Measurements from ENCODE around the gene LHFPL6.

LHFPL6 gene

DNA sequence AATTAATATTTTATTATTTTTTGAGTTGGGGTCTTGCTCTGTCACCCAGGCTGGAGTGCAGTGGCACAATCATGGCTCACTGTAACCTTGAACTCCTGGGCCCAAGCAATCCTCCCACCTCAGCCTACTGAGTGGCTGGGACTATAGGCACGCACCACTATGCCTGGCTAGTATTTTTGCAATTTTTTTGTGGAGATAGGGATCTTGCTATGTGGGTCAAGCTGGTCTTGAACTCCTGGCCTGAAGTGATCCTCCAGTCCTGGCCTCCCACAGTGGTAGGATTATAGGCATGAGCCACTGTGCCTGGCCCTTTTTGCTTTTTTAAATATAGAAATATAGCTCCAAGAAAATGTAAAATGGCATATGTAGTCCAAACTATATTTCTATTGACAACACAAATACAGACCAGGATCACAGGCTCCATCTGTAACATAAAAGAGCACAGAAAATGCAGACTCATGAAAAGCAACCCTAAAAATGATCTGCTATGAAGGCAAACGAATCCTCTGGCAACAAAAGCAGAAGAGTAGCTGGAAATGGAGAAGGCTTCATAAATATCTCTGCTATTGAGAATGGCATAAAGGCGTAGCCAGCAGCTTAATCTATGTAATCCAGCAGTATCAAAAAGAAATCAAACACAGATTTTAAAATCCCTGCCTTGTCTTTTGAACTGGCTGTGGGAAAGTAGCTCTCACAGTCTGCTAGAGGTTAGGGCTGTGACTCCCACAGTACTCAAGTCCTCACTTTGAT is 200.6 kb downstream of the LHFPL6 start:
- TF ChIP-seq, protein P1, sequence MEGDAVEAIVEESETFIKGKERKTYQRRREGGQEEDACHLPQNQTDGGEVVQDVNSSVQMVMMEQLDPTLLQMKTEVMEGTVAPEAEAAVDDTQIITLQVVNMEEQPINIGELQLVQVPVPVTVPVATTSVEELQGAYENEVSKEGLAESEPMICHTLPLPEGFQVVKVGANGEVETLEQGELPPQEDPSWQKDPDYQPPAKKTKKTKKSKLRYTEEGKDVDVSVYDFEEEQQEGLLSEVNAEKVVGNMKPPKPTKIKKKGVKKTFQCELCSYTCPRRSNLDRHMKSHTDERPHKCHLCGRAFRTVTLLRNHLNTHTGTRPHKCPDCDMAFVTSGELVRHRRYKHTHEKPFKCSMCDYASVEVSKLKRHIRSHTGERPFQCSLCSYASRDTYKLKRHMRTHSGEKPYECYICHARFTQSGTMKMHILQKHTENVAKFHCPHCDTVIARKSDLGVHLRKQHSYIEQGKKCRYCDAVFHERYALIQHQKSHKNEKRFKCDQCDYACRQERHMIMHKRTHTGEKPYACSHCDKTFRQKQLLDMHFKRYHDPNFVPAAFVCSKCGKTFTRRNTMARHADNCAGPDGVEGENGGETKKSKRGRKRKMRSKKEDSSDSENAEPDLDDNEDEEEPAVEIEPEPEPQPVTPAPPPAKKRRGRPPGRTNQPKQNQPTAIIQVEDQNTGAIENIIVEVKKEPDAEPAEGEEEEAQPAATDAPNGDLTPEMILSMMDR (IDR thresholded peaks at IDR 0.05), result no peak

DNA sequence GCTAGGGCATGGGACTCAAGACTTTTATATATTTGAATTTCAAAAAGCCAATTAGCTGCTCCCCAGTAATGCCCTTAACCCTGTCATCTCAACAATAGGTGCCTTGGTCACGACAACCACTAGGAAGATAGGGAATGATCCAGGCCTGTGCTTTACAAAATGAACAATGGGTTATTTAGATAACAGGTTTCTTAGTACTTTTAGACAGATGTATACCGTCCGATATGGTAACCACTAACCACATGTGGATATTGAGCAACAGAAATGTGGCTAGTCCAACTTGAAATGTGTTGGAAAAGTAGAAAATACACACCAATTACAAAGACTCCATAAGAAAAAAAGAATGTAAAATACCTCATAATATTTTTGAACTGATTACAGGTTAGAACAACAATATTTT is 201.2 kb downstream of the LHFPL6 start:
- TF ChIP-seq, protein P1 (IDR thresholded peaks at IDR 0.05), result no peak

DNA sequence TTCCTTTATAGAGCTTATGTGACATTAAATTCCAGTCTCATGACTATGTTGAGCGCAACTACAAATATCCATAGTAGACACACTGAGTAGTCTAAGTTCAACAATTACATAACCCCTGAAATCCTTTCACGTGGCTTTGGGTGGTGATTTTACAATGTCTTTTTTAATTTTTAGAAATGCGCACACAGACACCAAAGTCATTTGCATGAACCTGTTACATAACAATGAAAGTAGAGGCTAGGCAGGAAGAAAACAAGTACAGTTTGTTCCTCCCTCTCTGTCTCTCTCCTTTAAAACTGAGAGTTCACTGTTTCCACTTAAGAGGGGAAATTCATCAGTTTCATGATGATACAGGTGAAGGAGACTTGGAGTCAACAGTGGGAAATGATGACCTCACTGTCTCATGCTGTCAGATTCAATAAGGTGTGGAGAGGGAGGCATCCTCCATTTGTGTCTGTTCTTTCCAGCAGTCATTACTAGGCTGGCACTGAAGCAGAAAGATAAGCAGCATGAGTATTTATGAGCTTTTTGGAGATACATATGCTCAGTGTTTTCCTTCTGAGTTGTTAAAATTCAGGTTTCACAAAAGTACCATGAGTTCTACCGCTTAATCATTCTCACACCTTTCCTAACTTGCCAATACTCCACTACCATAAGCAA is 201.8 kb downstream of the LHFPL6 start:
- TF ChIP-seq, protein P1 (IDR thresholded peaks at IDR 0.05), result no peak

DNA sequence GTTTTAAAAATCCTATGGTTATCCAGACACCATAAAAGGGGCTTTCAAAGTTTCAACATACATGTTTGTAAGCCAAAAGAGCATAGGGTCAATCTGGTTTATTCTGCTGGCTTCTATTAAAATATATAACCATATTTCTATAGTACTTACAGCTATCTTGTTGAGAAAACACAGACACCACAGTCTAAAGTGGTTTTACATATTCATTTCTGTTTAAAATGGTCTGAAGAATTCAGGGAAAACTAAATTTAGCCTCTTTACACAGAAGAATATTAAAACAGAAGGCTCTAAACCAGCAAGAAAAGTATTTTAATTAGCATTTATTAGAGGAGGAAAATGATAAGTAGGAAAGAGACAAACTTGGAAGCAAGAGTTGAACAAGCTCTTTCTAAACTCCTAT is 203.9 kb downstream of the LHFPL6 start:
- TF ChIP-seq, protein P1 (IDR thresholded peaks at IDR 0.05), result no peak

DNA sequence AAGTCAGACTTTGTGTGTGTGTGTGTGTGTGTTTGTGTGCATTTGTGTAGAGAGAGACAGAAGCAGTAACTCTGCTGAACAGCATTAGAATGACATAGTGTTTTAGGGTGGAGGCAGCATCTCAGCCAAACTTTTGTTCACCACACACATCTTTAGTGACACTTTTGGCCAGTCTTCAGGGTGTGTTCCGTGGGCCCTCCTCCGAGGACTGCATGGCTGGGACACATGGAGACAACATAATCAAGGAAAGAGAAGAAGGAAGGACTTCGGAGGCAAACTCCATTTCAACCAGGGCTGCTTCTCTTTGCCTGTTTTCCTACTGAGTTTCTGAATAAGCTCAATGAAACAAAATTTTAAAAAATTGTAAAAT is 205.1 kb downstream of the LHFPL6 start:
- TF ChIP-seq, protein P1 (IDR thresholded peaks at IDR 0.05), result no peak

DNA sequence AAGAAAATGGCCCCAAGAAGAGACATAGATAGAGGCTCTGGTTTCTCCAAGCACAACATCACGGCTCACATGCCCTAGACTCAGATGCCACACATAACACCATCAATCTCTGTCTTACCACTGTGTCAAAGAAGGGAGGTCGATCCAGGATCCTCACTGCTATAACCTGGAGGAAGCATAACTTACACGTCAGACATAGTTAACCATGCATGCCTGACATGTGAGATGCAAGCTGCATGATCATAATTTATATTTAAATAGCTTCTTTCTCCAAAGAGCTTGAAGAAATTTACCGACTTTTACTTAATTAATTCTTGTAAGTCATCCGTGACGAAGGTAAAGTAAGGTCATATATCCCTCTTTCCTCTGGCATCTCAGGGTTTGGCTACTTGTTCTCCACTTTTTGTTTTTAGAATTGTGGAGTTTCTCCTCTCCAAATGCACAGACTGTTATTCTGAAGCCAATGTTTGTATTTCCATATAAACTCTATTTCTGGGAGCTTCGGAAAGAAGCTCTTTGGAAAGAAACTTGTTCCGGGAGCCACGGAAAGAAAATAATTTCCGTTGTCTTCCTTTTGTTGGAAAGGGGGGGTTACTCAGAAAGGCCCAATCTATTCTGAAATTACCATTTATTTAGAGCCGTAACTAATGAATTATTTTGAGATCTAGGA is 205.6 kb downstream of the LHFPL6 start:
- TF ChIP-seq, protein P1 (IDR thresholded peaks at IDR 0.05), result no peak

DNA sequence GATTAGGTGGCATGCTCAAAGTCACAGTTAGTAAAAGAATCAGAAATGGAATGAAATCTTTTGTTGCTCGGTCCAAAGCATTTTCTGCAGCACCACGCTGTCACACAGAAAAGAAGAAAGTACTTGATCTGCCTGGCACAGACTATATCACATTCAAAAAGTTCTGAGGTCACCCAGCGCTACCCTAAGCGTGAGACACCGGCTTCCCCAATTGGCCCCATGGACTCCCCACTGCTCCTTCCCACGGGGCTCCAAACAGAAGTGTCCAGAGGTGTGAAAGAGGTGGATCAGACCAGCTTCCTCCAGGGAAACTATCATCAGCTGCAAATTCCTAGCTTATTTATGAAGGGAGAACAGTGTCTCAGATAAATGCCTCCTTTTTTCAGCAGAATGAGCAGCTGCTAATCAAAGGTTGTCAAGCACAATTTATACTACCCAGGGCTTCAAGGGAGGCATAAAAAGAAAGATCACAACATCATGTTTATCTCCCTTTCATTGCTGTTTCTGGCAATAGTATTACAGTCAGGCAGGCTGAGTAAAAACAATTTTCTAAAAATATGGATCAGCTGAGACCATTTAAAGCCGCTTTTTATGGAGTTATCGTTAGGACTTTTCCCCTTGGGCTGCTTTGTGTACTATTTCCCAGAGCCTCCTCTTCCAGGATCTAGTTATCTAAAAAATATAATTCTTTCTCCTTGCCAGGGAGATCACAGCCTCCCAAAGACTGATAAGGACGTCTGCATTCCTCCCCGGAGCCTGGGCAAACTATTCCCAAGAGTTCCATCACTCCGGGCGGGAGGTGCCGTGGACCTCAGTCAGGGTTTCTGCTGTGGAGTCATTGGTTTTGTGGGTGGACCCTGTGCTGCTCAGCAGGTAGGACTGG is 208.0 kb downstream of the LHFPL6 start:
- TF ChIP-seq, protein P1 (IDR thresholded peaks at IDR 0.05), result no peak
